Activated naive CD4-positive, alpha-beta T cell (primary cell): ENCODE results near the gene RAPGEF5.

ENCODE experiments used
- DNase-seq, 4 experiments: peaks; one replicate each; lab custom pipeline; 2025; lab: John Stamatoyannopoulos, UW

RAPGEF5 gene, protein sequence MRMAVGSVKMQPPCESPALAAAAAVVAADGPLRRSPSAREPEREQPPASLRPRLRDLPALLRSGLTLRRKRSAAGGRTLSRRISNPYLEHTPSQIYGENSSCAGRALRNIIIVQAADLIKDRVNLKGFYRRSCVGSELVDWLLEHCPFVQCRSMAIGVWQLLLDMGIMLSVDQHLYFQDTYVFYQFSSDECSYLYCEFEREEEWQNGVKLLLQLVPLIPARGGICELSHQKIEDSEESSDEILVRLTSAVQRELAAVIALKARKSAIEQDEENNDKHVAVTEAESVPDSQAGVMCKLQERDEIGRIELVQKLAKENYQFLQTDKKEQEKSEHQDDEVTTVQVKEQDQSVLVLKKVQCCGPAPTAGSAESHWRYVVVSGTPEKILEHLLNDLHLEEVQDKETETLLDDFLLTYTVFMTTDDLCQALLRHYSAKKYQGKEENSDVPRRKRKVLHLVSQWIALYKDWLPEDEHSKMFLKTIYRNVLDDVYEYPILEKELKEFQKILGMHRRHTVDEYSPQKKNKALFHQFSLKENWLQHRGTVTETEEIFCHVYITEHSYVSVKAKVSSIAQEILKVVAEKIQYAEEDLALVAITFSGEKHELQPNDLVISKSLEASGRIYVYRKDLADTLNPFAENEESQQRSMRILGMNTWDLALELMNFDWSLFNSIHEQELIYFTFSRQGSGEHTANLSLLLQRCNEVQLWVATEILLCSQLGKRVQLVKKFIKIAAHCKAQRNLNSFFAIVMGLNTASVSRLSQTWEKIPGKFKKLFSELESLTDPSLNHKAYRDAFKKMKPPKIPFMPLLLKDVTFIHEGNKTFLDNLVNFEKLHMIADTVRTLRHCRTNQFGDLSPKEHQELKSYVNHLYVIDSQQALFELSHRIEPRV

DNA sequence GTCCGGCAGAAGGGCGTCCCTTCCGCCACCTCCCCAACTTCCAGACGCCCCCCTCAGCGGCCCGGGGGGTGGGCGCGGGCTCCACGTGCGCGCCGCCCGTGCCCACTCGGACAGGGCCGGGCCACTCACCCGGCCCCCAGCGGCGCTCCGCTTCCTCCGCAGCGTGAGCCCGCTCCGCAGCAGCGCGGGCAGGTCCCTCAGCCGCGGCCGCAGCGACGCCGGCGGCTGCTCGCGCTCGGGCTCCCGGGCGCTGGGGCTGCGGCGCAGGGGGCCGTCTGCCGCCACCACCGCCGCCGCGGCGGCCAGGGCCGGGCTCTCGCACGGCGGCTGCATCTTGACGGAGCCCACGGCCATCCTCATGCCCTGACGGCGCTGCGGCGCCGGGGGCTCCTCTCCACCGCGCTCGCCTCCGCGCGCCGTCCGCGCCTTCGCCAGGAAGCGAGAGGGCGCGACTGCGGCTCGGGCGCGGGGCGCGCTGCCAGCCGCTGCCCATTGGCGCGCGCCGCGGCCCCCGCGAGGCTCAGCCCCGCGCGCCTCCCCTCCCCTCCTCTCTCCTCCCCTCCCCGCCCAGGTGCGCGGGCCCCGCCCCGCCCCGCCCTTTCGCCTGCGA is at the start of gene RAPGEF5:
TSS of gene RAPGEF5 (minus strand) at position 454 of the 610 bp plus-strand sequence. CDS start at position 360, 94 bp downstream.
- DNase-seq: no peak

DNA sequence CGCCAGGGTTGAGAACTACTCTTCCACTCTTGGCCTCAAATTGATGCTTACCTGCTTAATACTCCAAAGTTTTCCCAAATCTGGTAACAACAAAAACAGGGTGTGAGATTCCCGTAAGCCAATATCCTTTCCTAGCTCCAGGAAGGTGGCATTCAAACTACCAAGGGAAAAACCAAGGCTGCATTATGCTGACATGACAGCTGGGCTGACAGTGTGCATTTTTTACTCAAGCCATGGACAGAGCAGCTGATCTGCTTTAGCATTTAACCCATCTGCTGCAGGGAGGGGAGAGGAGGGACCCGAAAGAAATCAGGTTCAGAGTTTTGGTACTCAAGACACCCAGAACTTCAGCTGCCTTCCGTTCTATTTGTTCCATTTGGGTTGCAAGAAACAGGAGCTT is 49.8 kb upstream of the RAPGEF5 start:
- no peak for DNase-seq

DNA sequence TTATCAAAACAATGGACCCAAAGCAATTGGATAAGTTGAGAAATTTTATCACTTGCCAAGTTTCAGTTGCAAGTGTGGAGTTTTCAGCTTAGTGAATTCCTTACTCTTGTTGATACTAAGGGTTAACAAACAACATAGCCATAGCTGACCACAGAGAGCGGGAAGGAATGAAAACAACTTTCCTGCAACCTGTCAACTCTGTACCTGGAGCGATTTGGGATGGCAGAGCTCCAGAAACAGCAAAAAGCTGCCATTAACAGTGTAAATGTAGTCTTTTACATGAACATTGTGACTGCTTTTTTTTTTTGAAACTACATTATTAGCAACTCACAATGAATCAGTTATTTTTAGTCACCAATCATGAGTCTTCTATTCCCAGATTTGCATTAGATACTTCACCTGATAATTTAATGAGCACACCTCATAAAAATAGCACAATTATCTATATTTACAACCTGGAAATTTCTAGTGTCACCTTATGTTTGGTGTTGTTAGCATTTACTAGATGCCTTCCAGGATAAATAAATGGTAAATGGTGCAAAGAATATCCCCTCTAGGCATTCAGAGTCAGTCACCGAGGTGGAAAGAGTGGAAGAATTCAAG is 47.6 kb upstream of the RAPGEF5 start:
- DNase-seq: no peak

DNA sequence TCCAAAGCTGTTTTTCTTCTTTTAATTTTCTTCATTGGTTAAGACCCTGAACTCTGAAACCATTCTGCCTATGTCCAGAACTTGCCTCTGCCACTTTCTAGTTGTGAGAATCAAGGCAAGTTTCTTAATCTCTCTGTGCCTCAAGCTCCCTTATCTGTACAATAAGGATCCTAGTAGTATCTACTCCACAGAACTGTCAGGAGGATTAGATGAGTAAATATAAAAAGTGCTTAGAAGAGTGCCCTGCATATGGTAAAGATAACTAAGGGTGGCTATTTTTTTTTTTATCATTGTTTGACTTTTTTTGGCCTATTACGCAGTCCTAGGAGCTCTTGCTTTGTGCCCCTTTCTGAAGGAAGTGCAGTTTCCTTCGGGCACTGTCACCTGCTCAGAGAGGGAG is 46.4 kb upstream of the RAPGEF5 start:
- no peak for DNase-seq

DNA sequence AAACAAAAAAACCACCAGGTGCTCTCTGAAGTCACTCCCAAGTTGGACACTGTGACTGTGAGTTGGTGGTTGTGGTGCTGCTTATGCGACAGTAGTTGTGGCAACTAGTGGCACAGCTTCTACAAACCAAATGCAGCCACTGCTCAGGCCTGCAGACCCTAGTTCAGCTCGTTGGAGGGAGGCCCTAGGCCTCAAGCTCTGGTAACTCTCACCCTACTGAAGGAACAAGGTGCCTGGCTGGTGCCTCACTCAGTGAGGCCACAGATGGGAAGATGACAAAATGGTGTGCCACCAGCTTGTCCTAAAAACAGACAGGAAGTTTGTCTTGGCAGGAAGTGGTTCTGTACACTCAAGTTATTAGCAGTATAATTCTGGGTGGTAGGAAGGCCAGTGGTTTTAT is 45.3 kb upstream of the RAPGEF5 start:
- no peak for DNase-seq

DNA sequence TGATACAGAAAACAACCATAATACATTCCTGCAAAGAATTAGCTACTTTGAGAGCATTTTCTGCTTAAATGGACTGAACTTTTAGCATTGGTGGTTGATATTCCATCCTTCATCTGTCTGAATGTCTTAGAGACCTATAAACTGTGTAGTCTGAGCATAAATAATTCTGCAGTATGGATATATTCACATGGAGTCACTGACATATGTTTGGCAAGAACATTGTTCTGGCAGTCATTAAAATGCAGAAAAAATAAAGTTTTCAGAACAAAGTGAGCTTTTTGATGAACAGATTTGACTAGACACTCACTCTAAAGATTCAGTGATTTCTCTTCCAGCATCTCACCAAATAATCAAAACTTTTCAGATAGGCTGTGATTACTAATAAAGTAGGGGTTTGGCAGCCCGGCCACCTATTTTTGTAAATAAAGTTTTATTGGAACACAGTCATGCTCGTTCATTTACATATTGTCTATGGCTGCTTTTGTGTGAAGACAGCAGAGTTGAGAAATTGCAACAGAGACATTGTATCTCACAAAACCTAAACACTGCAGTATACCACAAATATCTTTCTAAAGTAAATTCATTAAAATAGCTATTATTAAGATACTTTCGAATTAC is 44.1 kb upstream of the RAPGEF5 start:
- DNase-seq: no peak

DNA sequence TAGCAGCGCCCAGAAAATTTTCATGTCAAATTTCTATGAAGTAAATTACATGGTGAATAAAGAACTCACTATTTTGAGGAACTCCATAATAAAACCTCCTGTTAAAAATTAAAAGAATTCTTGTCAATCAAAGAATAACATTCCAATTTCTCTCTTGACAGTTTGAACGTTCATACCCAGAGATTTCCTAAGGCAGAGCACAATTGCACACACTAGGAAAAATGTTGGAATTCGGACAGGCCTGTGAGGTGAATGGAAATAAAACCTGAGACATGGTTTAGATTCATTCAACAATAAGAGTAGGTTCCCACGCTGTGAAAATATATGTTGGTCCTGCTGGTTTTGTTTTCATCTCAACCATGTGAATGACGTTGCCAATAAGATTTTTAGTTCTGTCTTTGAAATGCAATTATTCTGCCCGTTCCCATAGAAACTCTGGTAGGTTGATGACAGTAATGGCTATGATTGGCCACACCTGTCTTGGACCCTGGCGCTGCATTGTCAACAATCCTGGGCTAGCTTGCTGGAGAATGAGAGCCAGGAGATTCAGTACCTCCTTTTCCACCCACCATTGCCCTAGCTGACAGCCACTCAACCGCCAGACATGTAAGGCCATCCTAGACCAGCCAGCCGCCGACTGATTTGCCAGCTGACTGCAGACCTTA is 43.3 kb upstream of the RAPGEF5 start:
- DNase-seq: no peak

DNA sequence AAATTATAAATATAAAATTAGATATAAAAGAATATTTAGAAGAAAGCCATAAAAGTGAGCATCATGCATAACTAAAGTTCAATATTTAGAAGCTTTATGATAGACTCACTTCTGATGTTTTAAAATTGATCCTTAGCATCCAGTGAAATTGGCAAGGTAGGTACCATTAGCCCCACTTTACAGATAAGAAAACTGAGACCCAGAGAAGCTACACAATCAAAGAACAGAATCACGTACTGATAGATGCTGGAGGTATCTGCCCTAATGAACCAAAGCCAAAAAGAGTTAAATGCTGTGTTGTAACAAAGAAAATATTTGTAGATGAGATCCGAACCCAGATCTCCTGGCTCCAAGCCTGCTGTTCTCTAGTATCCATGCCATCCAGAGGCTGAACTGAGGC is 42.6 kb upstream of the RAPGEF5 start:
- no peak for DNase-seq

DNA sequence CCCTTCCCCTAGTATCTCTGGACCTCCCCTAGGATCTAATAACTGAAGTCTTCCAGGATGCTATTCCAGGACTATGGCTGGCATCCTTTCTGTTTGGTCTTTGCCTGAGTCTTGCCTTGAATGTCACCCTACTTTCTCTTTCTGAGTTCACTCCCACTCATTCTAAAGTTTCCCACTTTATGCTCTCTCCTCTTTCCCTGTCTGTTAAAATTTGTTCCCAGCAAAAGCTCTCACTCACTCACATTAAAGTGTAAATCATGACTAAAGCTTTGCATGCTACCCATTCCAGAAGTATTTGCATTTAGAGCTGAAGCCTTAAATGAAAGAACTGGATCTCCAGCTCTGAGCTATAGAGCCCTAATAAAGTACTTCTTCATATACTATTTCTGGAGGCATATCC is 42.1 kb upstream of the RAPGEF5 start:
- no peak for DNase-seq

DNA sequence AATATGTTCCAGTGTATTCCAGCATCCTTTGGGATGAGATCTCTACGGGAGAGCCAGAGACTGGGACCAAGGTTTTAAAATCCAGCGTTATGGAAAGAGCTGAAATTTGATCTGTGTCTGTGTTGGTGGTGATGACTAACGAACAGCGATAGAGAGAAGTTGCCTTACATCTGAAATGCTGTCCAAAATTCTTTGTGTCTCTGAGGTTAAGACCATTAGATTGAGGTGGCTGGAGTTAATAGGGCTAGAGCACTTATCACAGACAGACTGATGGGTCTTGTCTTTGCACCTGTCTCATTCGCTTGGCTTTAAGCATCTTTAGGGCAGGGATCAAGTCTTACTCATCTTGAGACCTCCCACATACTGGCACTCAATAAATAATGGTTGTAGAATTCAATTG is 41.0 kb upstream of the RAPGEF5 start:
- DNase-seq: no peak

DNA sequence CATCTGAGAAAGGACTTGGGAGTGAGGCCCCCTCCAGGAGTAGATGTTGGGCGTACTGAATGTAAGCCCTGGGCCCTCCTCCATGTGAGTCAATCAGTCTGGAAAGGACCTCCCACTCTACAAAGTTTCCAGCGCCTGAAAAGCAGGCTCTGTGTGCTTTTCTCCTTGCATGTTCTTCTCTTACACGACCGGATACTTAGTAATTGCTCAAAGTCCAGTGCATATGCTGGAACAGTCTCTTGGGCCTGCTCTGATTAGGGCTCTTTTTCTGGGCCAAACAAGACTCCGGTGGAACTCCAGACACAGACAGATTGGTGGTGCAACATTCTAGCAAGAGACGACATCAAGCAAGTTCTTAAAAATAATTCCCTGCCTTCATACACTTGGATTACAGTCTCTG is 38.3 kb upstream of the RAPGEF5 start:
- no peak for DNase-seq

DNA sequence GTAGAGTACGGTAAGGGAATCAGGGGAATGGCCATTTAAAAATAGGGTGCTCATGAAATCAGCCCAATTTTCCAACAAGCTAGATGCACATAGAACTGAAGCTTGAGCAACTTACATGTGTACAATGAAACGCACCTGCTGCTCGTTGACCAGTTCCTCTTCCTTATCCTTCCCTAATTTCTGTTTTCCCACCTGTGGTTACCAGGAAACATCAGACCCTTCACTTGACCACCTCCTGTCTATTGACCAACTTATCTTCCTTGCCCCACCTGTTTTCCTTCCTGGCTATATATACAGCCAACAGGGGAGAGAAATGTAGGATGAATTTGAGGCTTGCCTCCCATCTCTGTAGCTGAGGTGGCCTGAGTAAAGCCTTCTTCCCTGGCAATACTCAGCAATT is 37.8 kb upstream of the RAPGEF5 start:
- no peak for DNase-seq

DNA sequence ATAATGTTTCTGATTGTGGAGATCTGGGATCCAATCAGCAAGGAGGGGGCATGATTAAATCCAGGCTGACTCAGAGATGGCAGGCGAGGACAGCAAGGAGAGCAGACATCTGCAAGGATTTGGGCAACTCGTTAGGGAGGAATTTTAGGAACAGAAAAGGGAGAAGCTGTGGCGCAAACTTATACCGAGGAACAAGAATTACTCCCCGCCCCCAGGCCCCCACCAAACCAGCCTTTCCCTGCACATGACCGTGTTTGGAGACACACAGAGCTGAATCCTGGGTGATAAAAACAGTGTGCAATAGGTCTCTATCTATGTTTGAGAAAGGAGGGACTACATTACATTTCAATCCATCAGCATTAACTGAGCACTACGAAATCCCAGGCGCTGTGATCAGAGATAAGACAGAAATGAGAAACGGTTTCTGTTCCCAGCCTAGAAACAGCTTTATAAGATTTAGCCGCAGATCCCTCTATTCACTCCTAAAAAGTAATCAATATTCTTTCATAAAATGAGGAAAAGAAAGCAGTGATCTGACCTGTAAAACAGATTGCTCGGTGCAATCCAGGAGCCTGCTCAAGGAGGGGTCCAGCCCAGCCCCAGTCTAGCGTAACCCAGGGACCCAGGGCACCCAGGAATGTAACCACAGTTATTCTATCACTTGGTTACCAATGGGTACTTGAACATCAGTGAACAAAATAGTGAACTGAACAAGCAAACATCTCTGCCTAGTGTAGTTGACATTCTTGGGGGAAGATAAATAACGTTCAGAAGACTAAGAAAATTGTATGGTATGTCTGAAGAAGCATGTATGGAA is 37.2 kb upstream of the RAPGEF5 start:
- DNase-seq: no peak

DNA sequence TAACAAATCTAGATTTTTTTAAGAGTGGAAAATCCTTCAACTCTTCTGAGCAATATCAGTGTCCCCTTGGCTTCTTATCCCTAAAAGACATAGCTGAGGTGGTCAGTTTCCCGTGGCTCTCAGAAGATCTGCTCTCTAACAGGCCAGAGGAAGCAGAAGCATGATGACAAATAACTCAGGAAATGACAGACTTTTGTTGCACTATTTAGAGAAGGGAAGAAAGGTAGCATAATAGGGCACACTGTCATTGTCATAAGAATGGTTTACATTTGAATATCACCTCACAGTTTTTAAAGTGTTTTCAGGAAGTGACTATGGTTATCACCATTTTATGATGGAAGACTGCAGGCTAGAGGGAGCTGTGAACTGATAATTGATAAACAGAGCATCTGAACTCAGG is 33.6 kb upstream of the RAPGEF5 start:
- no peak for DNase-seq

DNA sequence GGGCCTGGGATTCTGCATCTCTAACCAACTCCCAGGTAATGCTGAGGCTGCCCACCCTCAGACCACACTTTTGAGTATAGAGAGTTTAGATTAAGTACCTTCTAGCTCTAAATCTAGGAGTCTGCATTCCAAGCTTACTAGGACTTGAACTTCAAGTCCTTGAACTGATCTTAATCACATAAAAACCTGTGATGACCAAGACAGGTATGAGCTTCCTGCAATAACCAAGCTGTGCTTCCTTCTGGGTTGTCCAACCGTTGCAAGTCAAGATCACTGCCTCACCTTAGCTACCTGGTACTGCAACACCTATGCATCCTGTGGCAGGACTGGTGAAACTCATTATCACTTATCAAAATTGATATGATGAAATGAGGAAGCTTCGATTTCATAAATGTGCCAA is 32.9 kb upstream of the RAPGEF5 start:
- DNase-seq: no peak

DNA sequence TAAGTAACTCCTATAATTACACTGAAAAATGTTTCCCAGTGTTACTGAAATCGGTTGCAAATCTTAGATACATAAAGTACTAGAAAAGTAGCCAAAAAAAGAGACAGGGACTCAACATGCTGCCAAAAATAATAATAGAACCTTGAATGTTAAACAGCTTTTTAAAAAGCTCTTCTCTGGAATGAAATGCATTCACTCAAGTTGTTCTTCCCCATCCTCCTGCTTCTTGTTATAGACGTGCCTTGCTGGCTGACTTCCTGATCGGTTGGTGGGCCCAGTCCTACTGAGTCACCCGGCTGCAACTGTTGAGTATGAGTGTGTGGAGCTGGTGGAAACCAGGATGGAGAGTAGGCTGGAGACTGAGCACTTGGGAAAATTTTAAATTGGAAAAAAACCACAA is 30.6 kb upstream of the RAPGEF5 start:
- no peak for DNase-seq

DNA sequence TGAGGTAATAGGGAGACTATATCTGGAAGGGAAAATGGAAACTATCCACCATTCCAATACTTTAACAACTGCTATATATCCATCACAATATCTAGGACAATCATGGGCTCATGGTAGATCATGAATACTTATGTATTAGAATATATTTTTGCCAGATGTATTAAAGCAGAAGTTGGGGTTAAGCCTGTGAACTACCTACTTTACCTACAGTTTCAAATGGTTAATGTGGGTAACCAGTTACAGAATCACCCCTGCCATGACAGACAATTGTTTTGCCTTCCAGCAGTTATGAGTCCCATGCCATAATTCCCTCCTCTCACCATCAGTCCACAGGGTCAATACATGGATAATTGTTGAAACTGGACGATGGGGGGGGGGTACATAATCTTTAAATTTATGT is 29.9 kb upstream of the RAPGEF5 start:
- DNase-seq: no peak

DNA sequence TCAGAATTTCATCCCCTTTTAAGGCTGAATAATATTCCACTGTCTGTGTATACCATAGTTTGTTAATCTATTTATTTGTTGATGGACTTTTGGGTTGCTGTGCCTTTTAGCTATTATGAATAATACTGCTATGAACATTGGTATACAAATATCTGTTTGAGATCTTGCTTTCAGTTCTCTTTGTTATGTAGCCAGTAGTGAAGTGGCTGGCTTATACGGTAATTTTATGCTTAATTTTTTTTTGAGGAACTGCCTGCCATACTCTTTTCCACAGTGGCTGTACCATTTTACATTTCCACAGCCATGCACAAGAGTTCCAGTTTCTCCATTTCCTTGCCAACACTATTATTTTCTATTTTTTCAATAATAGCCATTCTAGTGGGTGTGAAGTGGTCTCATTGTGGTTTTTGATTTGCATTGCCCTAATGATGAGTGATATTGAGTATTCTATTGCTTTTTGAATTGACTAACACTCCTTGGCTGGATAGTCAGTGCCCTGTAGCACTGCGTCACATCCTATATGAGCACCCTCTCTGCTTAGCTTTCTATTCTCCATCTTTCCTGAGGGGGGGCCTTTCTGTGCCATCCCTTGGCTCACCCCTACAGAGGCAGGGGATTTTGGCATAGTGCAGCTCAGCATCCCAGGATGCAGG is 29.4 kb upstream of the RAPGEF5 start:
- no peak for DNase-seq

DNA sequence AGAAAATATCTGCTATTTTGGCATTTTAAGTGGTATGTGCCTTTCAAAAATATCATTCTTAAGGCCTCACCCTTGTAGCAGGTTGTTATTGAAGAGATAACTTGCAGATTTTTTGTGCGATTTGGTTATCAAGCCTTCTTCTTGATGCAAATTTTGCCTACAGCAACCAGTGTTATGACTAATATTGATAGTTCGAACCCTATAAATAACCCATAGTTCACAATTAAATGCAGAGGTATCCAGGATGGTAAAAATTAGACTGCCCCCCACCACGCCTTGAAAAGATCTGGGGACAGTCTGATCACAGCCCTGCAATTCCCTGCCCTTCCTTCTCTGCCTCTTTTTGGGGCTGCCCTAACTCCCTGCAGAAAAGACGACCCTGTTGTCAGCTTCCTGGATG is 28.4 kb upstream of the RAPGEF5 start:
- no peak for DNase-seq

DNA sequence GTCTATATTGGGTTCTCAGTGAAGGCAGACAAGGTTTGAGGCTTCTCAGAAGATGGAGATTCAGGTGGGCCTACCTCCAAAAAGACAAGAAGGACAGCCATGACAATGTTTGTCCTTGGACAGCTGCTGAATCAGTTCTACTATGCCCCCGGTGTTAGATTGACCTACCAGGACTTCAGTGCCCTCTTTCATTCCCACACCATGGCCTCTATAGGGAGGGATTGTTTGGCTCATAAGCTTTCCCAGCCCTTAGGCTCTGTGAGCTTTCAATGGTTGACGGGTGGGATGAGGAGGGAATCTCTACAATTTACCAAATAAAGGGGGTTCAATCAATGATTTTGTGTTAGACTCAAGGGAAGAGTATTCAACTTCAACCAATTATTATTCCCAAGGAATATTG is 23.4 kb upstream of the RAPGEF5 start:
- DNase-seq: no peak
